NCI-H524 (cell line): ENCODE results near the gene ATP12A.

Source experiments
- DNase-seq, 2 experiments: peaks; one replicate each; lab custom pipeline; 2025; lab: John Stamatoyannopoulos, UW

ATP12A gene

DNA sequence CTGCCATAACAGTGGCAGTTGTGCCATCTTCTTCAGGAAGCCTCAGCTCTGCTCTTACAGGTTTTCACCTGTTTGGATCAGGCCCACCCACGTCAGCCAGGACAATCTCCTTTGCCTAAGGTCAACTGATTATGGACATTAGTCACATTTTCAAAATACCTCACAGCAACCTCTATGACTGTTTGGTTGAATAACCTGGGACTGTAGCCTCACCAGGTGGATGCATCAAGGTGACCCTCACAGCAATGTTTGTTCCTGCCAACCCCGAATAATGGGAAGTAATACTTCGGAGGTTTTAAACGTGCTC, 17.2 kb upstream of the ATP12A start:
- DNase-seq: no peak

DNA sequence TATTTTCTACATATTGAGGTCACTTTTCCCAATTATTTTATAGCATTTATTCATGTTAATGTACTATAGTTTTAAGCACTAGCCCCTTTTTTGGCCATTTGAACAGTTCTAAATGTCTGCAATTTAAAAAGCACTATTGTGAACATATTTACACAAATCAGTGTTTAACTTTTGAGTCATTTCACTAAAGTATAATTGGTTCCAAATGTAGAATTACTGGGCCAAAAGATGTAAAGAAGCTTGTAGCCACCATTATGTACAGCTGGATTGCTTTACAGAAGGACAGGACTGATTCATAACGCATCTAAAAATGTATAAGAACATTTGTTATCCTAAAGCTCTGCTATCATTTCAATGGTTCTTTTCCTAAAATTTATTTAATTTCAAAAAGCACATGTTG, 16.6 kb upstream of the ATP12A start:
- no peak for DNase-seq

DNA sequence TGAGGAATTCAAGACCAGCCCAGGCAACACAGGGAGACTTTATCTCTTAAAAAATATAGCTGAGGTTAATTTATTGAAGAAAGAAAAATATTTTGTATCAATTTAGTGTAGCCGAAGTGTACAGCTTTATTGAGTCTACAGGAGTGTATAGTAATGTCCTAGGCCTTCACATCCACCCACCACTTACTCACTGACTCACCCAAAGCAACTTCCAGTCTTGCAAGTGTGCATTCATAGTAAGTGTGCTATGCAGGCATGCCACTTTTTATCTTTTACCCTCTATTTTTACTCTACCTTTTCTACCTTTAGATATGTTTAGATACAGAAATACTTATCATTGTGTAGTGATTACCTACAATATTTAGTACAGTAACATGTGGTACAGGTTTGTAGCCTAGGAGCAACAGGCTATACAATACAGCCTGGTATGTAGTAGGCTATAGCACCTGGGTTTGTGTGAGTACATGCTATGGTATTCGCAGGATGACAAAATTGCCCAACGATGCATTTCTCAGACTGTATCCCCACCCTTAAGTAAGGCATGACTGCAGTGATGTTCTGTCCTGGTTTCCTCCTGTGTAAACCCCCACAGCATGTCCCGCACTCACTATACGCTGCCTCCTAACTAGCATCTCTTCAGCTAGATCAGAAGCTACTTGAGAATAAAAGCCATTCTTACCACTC, 15.3 kb upstream of the ATP12A start:
- no peak for DNase-seq

- DNase-seq: no peak
These were observed 11.7 kb upstream of the ATP12A start for GRCh38 chr13:24668511-24668910.

- DNase-seq: no peak
These were observed 11.1 kb upstream of the ATP12A start for GRCh38 chr13:24668955-24669582.

- DNase-seq: no peak
These were observed 10.0 kb upstream of the ATP12A start for GRCh38 chr13:24670174-24670573.

DNA sequence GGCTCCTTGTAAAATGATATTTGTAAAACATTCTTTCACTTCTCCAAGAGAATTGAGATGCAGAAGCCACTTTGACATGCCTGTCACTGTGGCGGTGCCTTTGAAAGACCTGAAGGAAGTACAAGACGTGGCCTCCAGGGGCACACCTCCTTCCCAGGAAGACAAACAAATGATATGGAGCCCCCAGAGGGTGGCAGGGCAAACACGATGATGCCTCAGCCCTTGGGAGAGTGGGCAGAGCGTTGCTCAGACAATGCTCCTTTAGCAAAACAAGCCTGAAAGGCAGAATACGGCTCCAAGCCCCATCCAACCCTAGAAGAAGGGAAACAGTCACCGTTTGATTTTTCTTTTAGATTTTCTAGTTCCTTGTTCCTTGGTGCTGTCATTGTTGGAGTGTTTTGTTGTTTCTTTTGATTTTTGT, 9.2 kb upstream of the ATP12A start:
- DNase-seq: peak; percentile 73 to 77

DNA sequence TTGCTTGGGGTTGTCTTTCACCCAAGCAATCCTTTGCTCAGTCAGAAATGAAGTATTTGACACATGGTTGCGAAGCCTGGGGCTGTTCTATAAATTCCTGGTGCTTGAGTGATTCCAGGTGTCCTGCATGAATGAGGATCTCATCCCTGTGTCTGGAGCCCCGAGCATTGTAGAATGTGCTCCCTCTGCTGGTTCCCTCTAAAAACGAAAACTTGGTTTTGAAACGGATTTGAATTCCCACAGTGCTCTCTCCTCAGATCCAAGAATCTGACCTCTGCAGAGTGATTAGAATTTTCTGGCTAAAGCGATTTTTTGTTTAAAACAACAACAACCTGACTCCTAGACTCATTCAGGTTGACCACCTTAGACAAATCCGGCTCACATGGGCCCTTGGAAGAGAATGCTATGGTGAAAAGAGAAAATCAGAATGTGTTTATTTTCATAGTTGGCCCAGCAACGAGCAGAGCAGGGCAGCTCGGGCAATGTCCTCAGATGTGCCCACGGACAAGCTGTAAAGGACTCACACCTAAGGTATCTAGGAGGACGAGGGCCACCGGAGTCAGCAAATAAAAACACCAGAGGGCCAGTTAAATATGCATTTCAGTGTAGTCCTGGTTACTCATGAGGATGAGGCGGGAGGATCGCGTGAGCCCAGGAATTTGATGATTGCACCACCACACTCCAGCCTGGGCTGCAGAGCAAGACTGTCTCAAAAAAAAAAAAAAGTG, 8.7 kb upstream of the ATP12A start:
- peak; percentile 81 to 88 for DNase-seq

DNA sequence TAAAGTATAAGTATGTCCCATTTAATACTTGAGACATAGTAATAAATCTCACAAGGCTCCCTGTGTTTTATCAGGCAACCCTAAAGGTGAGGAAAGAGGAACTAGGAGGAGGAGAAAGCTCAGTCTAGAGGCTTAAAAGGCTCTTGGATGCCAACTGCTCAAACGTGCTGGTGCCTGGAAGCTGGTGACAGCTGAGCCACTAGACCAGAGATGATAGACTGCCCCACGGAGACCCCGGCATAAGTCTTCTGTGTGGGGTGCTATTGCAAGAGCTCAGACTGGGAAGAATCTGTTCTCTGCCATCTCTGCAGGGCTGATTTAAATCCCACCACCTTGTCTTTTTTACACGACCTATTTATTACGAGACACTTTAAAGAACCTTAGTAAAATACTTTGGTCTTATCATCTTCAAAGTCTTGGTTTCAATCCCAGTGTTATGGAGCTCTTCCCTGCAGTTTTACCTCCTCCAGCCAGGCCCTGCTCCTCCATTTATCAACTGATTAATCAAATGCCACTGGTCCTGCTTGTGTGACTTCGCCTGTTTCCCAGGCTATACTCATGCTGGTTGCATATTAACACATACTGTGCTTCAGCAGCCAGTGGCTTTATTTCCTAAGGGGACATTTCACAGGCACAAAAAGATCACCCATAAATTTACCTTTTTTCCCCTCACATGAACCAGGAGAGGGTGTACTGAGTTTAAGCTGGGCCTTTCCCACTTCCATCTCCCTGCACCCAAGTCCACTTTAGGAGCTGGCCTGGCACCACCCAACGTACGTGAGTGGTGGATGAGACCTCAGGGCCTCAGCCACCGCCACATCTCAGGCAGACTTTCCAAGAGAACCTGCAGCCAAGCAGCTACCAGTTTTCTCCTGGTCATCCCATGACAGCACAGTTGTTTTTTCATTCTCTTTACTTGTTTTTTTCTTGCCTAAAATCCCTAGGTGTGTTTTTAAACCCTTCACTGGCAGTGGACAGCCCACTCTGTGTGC, 7.8 kb upstream of the ATP12A start:
- DNase-seq: peak in 1 of 2 experiments; percentile 19

DNA sequence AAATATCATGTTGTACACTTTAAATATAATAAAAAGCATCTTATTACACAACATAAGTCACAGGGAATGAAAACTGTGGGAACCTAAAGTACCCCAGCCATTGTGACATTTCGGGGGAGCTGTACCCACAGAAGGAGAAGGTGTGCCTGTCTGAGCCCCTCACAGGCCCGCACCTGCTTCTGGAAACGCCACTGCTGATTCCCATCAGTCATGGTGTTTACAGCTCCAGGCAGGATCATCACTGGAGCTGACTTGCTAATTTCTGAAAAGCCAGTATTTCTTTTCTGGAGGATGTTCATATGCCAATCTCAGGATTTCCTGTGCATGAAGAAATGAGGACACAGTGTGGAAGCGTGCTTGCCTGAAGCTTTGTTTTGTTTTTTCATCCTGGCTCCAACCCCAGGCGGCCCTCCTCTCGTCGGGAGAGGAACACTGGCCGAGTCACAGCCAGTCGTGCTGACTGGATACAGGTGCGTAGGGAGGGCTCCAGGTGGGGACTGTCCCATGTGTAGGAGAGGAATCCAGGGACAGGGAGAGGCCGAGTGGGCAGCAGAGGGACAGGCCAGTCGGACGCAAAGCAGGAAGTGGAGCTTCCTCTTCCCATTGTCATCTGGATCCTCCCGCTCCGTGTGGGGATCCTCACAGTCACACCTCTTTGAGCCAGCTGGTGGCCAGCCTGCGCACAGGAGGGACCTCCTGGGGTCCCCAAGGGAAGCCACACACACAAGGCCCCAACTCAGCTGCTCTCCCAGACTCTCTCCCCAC, 4.2 kb upstream of the ATP12A start:
- no peak for DNase-seq

DNA sequence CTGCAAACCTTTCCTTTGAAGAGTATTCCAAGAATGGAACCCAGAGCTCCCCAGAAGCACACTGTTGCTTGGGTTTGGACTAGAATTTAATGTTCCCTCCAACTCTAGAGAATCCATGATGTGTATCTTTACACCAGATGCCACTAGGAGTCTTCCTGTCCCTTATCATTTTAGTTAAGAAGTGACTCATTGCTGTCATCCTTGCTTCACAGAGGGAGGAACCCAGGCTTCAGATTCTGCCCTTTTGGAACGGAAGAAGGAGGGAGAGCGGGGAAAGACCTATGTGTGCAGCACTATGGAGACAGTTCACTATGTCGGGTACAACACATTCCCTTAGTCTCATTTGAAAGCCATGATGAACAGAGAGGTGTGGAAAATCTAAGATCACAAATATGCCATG, 2.1 kb upstream of the ATP12A start:
- DNase-seq: no peak

- no peak for DNase-seq
These were observed 522 bp upstream of the ATP12A start for GRCh38 chr13:24679686-24680085.

GRCh38 chr13:24680921-24681604, 855 bp downstream of the ATP12A start:
- DNase-seq: no peak

GRCh38 chr13:24681930-24682329, 1.7 kb downstream of the ATP12A start:
- no peak for DNase-seq

DNA sequence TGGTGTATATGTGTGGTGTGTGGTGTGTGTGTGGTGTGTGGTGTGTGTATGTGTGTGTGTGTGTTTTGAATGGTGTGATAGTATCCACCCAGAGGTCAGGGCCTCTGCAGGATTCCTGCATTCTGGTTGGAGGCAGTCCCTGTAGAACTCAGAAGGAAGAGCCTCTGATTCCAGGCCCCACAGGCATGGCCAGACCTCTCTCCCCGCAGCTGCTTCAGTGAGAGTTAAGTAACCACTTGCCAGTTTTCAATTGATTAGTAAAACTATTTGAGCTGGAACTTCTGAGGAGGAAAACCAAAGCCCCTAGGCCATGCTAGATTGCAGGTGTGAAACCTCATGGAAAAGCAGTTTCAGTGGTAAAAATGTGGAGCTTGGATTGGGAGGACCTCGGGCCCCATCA, 2.1 kb downstream of the ATP12A start:
- DNase-seq: no peak

DNA sequence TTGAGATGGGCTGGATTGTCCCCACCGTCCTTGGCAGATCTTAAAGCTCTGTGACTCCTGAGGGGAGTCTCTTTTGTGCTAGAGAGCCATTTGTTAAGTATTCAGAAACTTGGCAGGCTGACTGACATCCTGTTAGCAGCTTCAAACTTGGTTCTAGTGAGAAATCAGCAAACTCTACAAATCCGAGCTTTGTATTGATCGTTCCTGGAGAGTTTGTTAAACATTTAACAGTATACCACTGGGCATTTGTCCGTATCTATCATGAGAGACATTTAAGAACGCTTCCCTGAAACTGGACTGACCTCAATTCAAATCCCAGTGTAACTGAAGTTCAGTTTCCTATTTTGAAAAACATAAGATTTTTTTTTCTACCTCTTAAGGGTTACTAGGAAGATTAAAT, 3.1 kb downstream of the ATP12A start:
- DNase-seq: no peak

- peak; percentile 35 to 64 for DNase-seq
These were observed 3.8 kb downstream of the ATP12A start for GRCh38 chr13:24683838-24684599.

GRCh38 chr13:24684600-24684998, 4.4 kb downstream of the ATP12A start:
- no peak for DNase-seq

DNA sequence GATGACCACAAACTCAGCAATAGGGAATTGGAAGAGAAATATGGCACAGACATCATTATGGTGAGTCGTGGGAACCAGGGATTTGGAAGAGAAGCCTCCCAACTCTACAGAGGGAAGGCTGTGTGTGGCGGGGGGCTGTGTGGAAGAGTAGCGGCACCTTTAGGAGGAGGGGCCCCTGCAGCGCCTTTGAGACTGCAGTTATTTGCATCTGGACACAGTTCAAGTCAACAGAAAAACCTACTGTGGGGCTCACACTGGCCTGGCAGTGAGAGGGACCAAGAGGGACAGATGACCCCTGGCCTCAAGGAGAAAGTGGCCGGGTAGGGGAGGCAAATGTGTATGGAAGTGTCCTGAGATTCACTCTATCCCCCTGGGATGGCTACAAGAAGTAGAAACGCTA, 5.1 kb downstream of the ATP12A start:
- DNase-seq: no peak

DNA sequence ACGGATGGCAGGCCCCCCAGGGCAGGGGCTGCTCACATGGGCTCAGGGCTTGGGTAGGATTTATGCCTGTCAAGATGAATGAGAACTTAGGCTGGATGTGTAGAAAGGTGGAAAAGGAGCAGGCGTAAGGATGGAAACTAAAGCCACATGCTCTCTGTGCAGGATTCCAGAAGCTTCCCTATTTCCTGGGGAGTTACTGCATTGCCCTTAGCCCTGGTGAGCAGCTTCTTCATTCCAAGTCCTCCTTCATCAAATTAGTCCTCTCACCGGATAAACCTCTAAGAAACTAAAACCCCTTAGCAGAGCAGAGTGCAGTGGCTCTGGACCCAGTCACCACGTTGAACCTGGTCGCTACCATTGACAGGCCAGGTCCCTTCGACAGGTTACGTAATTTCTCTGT, 7.4 kb downstream of the ATP12A start:
- DNase-seq: no peak
